Keratinocyte (primary cell): Measurements from ENCODE around the gene KCNAB2.

ENCODE experiments used
- EZH2 ChIP-seq: IDR thresholded peaks from one replicate; pipeline ENCODE4 v1.6.1; 2012; ENCODE audit warnings: inconsistent platforms, mild to moderate bottlenecking, low read length, moderate library complexity
- TF ChIP-seq, protein P1 (sequence below), 3 experiments: IDR thresholded peaks in 1 of 3; conservative IDR thresholded peaks in 1 of 3; optimal IDR thresholded peaks in 1 of 3; 2 replicates in 2 of 3; 3 replicates in 1 of 3; pipeline versions ENCODE3 to v1.5.1; 2011; ENCODE audit warnings: low read length in 3 of 3, mild to moderate bottlenecking in 3 of 3, moderate library complexity in 2 of 3, control low read depth in 1 of 3, inconsistent platforms in 1 of 3; ENCODE audit not compliant: insufficient read depth in 2 of 3; ENCODE audit errors: extremely low read depth in 1 of 3

DNA sequence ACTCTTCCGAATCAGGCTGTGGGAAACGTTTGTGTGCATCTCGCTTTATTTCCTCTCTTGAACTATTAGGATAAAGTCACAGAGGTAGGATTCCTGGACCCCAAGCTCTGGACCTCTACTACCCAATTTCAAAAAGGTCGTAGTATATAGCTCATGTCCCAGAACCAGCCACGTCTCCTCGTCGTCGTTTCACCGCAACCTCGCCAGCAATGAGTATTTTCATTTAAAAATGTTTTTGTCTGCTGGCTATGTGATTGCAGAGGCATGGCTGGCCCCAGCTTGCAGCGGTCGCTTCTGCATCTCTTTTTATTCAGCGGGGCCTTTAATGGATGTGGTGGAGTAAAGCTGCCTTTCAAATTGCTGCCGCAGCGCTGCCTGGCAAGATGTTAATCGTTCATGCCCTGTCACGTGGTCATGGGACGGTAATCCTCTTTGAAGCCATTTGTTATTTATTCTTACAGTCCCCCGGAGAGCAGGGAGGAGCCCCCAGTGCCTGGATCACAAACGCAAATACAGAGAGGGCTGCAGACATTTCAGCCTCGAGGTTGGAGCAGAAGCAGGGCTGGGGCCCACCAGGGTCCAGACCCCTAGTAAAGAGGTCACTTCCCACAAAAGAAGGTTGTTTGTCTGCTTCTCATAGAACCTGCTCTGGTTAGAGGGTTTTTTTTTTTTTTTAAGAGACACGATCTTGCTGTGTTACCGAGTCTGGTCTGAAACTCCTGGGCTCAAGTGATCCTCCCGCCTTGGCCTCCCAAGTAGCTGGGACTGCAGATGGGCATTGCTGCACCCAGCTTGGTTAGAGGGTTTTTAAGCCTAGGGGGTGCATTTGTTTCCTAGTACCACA, 41.9 kb upstream of the KCNAB2 start:
- TF ChIP-seq, protein P1, sequence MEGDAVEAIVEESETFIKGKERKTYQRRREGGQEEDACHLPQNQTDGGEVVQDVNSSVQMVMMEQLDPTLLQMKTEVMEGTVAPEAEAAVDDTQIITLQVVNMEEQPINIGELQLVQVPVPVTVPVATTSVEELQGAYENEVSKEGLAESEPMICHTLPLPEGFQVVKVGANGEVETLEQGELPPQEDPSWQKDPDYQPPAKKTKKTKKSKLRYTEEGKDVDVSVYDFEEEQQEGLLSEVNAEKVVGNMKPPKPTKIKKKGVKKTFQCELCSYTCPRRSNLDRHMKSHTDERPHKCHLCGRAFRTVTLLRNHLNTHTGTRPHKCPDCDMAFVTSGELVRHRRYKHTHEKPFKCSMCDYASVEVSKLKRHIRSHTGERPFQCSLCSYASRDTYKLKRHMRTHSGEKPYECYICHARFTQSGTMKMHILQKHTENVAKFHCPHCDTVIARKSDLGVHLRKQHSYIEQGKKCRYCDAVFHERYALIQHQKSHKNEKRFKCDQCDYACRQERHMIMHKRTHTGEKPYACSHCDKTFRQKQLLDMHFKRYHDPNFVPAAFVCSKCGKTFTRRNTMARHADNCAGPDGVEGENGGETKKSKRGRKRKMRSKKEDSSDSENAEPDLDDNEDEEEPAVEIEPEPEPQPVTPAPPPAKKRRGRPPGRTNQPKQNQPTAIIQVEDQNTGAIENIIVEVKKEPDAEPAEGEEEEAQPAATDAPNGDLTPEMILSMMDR (optimal IDR thresholded peaks at IDR 0.05 in 1 of 3, IDR thresholded peaks at IDR 0.05 in 1 of 3, conservative IDR thresholded peaks at IDR 0.05 in 1 of 3; ENCODE audit: extremely low read depth in 1 of 3, insufficient read depth in 2 of 3, low read length in 3 of 3): no peak
- TF ChIP-seq EZH2: no peak
